ENCODE results near the gene QDPR.

Gene QDPR

DNA sequence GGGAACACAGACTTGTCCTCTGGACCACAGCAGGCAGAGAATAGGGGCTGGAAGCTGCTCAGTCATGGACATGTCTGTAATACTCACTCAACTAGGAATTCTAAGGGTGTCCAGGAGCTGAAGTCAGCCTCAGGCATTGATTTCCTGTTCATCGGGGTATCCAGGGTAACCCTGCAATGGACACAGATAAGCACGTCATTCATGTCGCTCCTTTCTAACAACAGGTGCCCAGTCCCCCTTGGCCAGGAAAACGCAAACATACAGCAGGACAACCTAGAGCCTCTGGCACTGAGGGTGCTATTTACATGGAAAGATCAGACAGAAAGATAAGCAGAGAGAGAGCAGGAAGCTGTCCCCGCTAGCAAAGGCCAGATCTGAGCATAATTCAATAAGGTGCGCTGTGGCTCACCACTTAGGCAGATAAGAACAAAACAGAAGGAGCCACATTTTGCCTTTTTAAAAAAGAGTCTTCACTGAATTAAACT is 21.3 kb downstream of the QDPR start:
- POLR2A ChIA-PET = no interaction called here
- no peak for DNase-seq (ENCODE audit: extremely low spot score)
- TF ChIP-seq, protein P1, sequence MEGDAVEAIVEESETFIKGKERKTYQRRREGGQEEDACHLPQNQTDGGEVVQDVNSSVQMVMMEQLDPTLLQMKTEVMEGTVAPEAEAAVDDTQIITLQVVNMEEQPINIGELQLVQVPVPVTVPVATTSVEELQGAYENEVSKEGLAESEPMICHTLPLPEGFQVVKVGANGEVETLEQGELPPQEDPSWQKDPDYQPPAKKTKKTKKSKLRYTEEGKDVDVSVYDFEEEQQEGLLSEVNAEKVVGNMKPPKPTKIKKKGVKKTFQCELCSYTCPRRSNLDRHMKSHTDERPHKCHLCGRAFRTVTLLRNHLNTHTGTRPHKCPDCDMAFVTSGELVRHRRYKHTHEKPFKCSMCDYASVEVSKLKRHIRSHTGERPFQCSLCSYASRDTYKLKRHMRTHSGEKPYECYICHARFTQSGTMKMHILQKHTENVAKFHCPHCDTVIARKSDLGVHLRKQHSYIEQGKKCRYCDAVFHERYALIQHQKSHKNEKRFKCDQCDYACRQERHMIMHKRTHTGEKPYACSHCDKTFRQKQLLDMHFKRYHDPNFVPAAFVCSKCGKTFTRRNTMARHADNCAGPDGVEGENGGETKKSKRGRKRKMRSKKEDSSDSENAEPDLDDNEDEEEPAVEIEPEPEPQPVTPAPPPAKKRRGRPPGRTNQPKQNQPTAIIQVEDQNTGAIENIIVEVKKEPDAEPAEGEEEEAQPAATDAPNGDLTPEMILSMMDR (IDR thresholded peaks at IDR 0.05; ENCODE audit: control extremely low read depth, extremely low read depth, low read depth, missing control alignments) = no peak
- CTCF ChIA-PET = no interaction called here

DNA sequence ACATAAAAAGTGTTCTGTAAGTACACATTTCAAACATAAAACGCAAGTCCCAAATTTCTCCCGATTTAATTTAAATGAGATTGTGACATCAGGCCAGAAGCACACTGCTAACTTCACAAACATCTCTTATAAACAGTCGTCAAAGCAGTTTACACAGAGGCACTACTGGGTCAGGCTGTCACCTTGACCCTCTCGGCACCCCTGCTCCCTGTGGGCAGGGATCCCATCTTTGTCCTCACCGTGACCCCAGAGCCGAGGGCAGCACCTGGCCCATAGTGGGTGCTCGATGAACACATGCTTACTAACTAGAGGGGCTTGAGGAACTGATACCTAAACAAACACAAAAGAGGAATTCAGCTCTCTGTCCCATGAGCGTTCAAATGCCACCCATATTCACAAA is 22.2 kb downstream of the QDPR start:
- no peak for DNase-seq (ENCODE audit: extremely low spot score)
- TF ChIP-seq, protein P1 (IDR thresholded peaks at IDR 0.05; ENCODE audit: control extremely low read depth, extremely low read depth, low read depth, missing control alignments) = no peak
- ChIA-PET POLR2A (no interaction called here), CTCF (interaction anchor here (1.5 to 1.8 kb wide), 2 partner anchors 18 to 21 kb away, joined by 3 to 6 read pairs; no protein-coding TSS in a partner anchor)

DNA sequence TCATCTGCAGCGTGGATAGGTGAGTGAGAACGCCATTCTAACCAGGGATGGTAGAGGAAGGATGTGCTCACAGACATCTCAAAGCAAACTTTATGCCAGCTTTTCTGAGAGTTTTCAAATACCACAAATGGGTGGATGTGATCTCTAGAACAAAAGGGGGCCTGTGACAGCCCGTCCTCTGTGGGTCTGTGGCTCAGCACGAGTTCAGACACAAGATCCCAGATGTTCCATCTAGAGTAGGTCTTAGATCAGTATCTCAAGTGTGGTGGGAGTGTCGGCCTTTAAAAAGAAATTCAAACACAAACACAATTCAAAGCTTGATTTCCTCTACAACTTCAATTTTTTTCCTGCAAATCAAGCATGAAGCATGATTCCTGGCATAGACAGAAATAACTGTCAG is 22.8 kb downstream of the QDPR start:
- TF ChIP-seq, protein P1 (IDR thresholded peaks at IDR 0.05; ENCODE audit: control extremely low read depth, extremely low read depth, low read depth, missing control alignments) = no peak

DNA sequence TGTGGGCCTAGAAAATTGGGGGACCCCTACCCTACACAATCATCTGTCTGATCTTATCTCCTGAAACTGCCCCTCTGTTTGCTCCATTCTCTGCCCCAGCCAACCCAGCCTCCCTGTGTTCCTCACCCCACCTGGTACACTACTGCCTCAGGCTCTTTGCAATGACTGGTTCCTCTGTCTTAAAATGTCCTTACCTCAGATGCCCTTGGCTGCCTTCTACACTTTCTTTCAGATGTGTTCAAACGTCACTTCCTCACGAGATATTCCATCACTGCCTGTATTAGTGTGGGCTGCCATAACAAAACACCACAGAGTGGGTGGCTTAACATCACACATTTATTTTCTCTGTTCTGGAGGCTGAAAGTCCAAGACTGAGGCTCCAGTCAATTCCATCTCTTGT is 29.2 kb downstream of the QDPR start:
- POLR2A ChIA-PET = no interaction called here
- TF ChIP-seq, protein P1 (IDR thresholded peaks at IDR 0.05; ENCODE audit: control extremely low read depth, extremely low read depth, low read depth, missing control alignments) = no peak
- CTCF ChIA-PET = no interaction called here
- DNase-seq (ENCODE audit: extremely low spot score) = no peak

More for the DNA sequence above, 22.8 kb downstream of the QDPR start:
- DNase-seq (ENCODE audit: extremely low spot score) = no peak
- ChIA-PET POLR2A (no interaction called here), CTCF (interaction anchor here (1.5 to 1.8 kb wide), 2 partner anchors 18 to 20 kb away, joined by 3 to 6 read pairs; no protein-coding TSS in a partner anchor)

DNA sequence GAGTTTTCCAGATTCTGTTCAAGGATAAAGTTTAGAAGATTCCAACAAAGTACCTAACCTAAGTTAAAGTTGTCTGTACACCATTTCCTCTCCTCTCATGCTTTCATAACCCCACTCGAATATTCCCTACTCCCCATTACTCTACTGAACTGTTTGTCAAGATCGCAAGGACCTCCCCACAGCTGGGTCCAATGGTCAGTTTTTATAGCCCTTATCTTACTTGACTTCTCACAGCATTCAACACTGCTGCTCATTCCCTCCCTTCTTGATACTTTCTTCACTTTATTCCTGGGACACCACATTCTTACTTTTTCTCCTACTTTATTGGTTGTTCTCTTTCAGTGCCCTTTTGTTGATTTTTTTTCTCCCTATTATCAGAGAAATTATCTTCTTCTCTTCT is 30.9 kb downstream of the QDPR start:
- DNase-seq (ENCODE audit: extremely low spot score) = no peak
- CTCF ChIA-PET = interaction anchor here (2.1 kb wide), 1 partner anchor 9 kb away, joined by 10 read pairs; no protein-coding TSS in a partner anchor
- POLR2A ChIA-PET = no interaction called here
- TF ChIP-seq, protein P1 (IDR thresholded peaks at IDR 0.05; ENCODE audit: control extremely low read depth, extremely low read depth, low read depth, missing control alignments) = no peak

DNA sequence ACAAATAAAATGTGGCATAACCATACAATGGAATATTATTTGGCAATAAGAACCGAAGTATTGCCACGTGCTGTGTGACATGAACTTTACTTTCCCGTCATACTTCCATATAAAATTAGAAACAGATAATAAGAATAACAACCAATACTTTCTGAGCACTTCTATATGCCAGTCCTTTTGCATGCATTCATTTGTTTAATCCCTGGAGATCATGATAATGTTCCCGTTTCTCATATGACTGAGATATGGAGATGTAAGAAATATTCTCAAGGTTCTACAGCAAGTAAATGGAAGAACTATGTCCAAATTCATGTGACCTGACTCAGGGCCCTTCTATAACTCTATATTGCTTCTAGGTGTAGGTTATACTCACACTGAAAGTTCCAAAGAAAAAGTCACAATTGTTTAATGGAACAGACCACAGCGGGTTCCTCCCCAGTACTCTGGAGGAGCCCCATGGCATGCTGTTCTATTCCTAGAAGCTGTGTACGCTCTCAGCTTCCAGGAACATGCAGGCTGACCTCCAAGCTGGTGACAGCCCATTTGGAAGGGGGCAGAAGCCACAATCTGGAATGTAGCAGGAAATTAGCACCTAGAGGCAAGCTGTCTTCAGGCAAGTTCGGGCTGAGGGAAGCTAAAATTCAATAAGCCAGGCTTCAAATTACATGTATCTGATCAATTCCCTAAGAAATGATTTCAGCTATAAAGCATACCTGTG is 31.5 kb downstream of the QDPR start:
- CTCF ChIA-PET = interaction anchor here (2.1 kb wide), 1 partner anchor 8 kb away, joined by 10 read pairs; no protein-coding TSS in a partner anchor
- POLR2A ChIA-PET = no interaction called here
- DNase-seq (ENCODE audit: extremely low spot score) = no peak
- TF ChIP-seq, protein P1 (IDR thresholded peaks at IDR 0.05; ENCODE audit: control extremely low read depth, extremely low read depth, low read depth, missing control alignments) = no peak

Data from GM10248 (cell line).